RWPE1 (cell line): Measurements from ENCODE around the gene CHRM4.

Experiments used
- CTCF ChIA-PET: fragments of 350-600 bp; sonication (Branson Sonifier 250); formaldehyde crosslinking; extraction: SDS; loops from one replicate; lab custom pipeline; 2021; lab: Yijun Ruan, JAX
- POLR2A ChIA-PET: fragments of 400-600 bp; formaldehyde crosslinking; extraction: SDS; loops from one replicate; lab custom pipeline; 2020; ENCODE audit warnings: antibody characterized with exemption; ENCODE audit not compliant: low non-redundant PET; lab: Yijun Ruan, JAX
- DNase-seq: peaks from one replicate; pipeline ENCODE4 v3.0.0; 2012; ENCODE audit warnings: low spot score
- H3K27ac ChIP-seq: fragments of 450-650 bp; 2 replicates; pipeline ENCODE4 v1.5.1; 2017
- TF ChIP-seq, protein P1 (sequence below): fragments of 450-650 bp; conservative IDR thresholded peaks from 2 replicates; pipeline ENCODE4 v1.5.1; 2017; ENCODE audit warnings: low read depth, mild to moderate bottlenecking

CHRM4 gene

DNA sequence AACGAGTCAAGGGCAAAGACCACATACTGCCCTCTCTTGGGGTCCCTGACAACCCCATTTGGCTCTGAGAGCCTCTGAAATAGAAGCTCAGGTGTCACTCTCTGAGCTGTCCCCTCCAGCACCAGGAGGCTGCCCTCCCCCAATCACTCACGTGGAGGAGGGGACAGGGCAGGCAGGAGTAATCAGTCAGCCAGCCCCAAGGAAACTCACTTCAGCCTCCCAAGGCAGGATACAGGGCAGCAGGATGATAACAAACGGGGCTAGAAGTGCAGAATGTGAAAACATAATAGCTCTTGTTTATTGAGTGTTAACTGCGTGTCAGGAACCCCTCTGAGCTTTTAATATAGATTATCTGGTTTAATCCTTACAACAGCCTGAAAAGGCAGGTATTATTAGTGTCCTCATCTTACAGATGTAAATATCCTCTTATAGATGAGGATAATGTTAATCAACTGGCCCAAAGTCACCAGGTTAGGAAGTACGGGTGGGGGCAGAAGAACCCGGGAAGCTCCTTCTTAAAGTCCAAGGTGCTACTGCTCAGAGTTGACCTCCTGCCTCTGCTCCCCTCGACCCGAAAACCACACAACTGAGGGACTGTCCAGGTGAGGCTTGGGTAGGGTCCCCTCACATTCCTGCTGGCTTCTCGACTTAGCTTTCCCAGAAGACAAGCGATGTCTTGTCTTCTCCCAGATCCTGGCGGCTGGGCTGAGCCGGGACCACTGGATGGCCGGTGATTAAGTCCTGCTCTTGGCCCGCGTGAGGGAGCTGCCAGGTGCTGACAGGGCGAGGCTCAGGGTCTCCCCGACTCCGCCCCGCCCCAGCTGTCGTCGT lies 2.7 kb downstream of the CHRM4 start:
- DNase-seq = no peak
- POLR2A ChIA-PET = no interaction called here
- TF ChIP-seq, protein P1, sequence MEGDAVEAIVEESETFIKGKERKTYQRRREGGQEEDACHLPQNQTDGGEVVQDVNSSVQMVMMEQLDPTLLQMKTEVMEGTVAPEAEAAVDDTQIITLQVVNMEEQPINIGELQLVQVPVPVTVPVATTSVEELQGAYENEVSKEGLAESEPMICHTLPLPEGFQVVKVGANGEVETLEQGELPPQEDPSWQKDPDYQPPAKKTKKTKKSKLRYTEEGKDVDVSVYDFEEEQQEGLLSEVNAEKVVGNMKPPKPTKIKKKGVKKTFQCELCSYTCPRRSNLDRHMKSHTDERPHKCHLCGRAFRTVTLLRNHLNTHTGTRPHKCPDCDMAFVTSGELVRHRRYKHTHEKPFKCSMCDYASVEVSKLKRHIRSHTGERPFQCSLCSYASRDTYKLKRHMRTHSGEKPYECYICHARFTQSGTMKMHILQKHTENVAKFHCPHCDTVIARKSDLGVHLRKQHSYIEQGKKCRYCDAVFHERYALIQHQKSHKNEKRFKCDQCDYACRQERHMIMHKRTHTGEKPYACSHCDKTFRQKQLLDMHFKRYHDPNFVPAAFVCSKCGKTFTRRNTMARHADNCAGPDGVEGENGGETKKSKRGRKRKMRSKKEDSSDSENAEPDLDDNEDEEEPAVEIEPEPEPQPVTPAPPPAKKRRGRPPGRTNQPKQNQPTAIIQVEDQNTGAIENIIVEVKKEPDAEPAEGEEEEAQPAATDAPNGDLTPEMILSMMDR = no peak
- no peak overlapping the region for H3K27ac ChIP-seq
- CTCF ChIA-PET = interaction anchor here (0.6 to 2.3 kb wide), 26 partner anchors 9 to 687 kb away, joined by 3 to 13 read pairs (median 3); no protein-coding TSS in a partner anchor

DNA sequence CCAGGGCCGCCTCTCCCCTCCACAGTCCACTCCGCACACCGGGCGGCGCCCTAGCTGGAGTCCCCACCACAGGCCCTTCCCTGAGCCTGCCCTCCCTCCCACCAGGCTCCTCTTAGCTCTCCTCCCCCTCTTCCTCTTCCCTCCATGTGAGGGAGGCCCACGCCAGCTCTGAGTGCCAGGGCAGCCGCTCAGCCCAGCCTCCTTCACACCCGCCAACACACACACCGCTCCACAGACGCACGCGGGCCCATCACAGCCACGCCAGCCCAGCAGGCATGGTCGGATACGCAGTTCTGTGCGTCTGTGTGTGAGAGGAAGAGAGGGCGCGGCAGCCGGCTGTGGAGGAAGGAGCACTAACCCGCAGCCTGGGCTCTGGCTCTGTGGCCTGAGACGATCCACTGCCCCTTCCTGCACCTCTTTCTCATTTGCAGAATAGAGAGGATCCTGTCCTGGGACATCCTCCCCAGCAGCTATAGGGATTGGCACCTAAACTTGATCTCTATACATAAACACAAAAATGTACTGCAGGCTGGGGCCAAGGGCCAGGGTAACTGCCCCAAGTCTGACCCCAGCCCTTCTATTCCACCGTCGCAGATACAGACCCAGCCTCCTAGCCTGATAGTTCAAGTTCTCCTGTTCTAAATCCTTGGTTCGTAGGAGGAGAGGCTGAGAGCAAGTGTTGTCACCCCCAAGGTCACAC lies 3.5 kb downstream of the CHRM4 start:
- no peak for DNase-seq
- H3K27ac ChIP-seq = no peak overlapping the region
- TF ChIP-seq, protein P1 = no peak
- ChIA-PET CTCF (interaction anchor here (0.7 to 2.0 kb wide), 4 partner anchors 20 to 141 kb away, joined by 3 to 13 read pairs (median 4); no protein-coding TSS in a partner anchor), POLR2A (no interaction called here)

DNA sequence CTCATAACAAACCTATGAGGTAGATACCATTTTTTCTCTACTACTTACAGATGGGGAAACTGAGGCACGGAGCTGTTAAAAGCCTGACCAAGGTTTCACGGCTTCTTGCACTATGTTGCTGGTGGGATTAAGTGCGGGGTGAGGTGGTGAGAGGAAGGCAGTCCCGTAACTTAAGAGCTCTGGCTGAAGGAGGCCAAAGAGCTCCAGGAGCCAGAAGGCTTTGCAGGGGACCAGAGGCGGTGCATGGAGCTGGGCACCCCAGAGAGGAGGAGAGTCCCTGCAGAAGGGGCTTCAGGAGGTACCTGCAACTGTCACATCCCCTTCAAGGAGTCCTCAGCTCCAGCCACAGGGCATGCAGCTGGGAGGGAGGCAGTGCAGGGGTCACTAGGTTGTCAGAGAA lies 4.1 kb downstream of the CHRM4 start:
- TF ChIP-seq, protein P1 = no peak
- POLR2A ChIA-PET = no interaction called here

DNA sequence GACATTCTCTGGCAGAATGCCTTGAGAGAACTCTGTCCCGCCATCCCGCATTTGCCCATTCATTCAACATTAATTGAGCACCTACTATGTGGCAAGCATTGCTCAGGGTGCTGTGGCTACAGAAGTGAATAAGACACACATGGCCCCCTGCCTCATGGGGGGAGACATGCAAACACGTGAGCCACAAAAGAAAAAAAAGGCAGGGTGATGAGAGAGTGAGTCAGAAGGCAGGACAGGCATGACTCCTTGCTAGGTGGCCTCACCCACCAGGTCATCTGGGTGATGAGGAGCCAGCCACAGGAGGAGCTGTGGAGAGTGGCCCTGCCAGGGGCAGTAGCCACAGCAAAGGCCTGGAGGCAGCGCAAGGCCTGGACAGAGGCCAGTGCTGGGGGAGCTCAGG lies 4.9 kb downstream of the CHRM4 start:
- POLR2A ChIA-PET = no interaction called here
- CTCF ChIA-PET = interaction anchor here (0.5 to 0.6 kb wide), 2 partner anchors 204 to 344 kb away, joined by 5 to 6 read pairs; no protein-coding TSS in a partner anchor
- DNase-seq = peak; percentile 53
- TF ChIP-seq, protein P1 = no peak
- no peak overlapping the region for H3K27ac ChIP-seq

More for the DNA sequence above, 4.1 kb downstream of the CHRM4 start:
- no peak overlapping the region for H3K27ac ChIP-seq
- no peak for DNase-seq
- CTCF ChIA-PET = interaction anchor here (0.6 to 1.7 kb wide), 3 partner anchors 19 to 363 kb away, joined by 3 to 4 read pairs (median 4); no protein-coding TSS in a partner anchor

DNA sequence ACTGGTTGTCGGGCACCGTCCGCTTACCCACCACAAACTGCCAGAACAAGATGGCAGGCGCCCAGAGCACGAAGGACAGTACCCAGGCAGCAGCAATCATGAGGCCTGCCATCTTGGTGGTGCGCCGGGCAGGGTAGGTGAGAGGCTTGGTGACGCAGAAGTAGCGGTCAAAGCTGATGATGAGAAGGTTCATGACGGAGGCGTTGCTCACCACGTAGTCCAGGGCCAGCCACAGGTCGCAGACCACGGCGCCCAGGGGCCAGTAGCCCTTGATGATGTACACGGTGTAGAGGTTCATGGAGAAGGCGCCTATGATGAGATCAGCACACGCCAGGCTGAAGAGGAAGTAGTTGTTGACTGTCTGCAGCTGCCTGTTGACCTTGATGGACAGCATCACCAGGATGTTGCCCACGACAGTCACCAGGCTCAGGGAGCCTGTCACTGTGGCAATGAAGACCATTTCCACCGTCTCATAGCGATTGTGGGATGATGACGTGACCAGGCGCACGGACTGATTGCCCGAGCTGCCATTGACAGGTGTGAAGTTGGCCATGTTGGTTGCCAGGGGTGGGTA lies 5.5 kb downstream of the CHRM4 start:
- no peak overlapping the region for H3K27ac ChIP-seq
- ChIA-PET CTCF (interaction anchor here (0.5 to 0.6 kb wide), 2 partner anchors 204 to 345 kb away, joined by 5 to 6 read pairs; no protein-coding TSS in a partner anchor), POLR2A (no interaction called here)
- TF ChIP-seq, protein P1 = no peak
- no peak for DNase-seq
